BE2C (cell line): ENCODE data around the gene NPFF. TPM values are rescaled to one million over a fixed set of nuclear protein-coding genes. Genes with fewer than 3 reads are reported as not detected.
A peak's percentile ranks its signal among the peaks of the same experiment; 100 is the strongest.
"Not testable (repeated sequence)": the region's sequence is repeated elsewhere in the genome, so short reads cannot be mapped to it uniquely, and the experiment has no call there.

Source experiments
- DNase-seq: peaks from one replicate; pipeline ENCODE4 v3.0.0-alpha.2; 2020
- H3K27me3 ChIP-seq: fragments of 250-450 bp; sonication (Bioruptor Pico); 2 replicates; pipeline ENCODE4 v1.5.1; 2020; ENCODE audit warnings: mild to moderate bottlenecking
- H3K36me3 ChIP-seq: fragments of 250-450 bp; sonication (Bioruptor Pico); 2 replicates; pipeline ENCODE4 v1.5.1; 2020; ENCODE audit warnings: mild to moderate bottlenecking
- H3K4me1 ChIP-seq: fragments of 250-450 bp; sonication (Bioruptor Pico); 2 replicates; pipeline ENCODE4 v1.5.1; 2020
- H3K4me3 ChIP-seq: 2 replicates; pipeline ENCODE4 v1.5.1; 2011; ENCODE audit warnings: low read depth, low read length
- H3K9me3 ChIP-seq: fragments of 250-450 bp; sonication (Bioruptor Pico); 2 replicates; pipeline ENCODE4 v1.5.1; 2020
- CTCF ChIP-seq: IDR thresholded peaks from 2 replicates; pipeline ENCODE4 v1.5.1; 2012; ENCODE audit warnings: mild to moderate bottlenecking, low read depth, low read length
- polyA plus RNA-seq: library from polyadenylated mRNA; unstranded; fragments of >200 nt; gene quantifications from one replicate; pipeline ENCODE4 v1.2.1, GENCODE V29; 2012; ENCODE audit warnings: low read depth, missing spikeins; ENCODE audit not compliant: insufficient read length, insufficient read depth

Gene NPFF
- 4.2 TPM for polyA plus RNA-seq

- no peak for TF ChIP-seq CTCF
- Histone ChIP-seq H3K9me3 (no peaks in the 10 kb centered on the region), H3K36me3 (peaks cover 31% of the 10 kb centered on the region)
Observed at GRCh38 chr12:53506881-53507602, at the start of gene NPFF. Gene NPFF, minus strand, starts transcription at chr12:53507484. Its CDS starts 10 bp downstream, at chr12:53507474.

GRCh38 chr12:53552361-53553327 lies 45.4 kb upstream of the NPFF start:
- no peak for DNase-seq
- Histone ChIP-seq H3K36me3 (peaks cover 5% of the 10 kb centered on the region), H3K9me3 (no peaks in the 10 kb centered on the region), H3K4me3 (no peak overlapping the region), H3K4me1 (no peaks in the 10 kb centered on the region), H3K27me3 (no peaks in the 10 kb centered on the region)
- no peak for TF ChIP-seq CTCF

More at GRCh38 chr12:53506881-53507602, at the start of gene NPFF:
- Histone ChIP-seq H3K4me1 (peaks cover 6% of the 10 kb centered on the region), H3K27me3 (no peaks in the 10 kb centered on the region), H3K4me3 (no peak within 1 kb of the TSS)
- no peak for DNase-seq

- Histone ChIP-seq H3K4me3 (no peak overlapping the region), H3K36me3 (peaks cover 5% of the 10 kb centered on the region), H3K9me3 (no peaks in the 10 kb centered on the region), H3K4me1 (no peaks in the 10 kb centered on the region), H3K27me3 (no peaks in the 10 kb centered on the region)
- no peak for DNase-seq
- no peak for TF ChIP-seq CTCF
Observed at GRCh38 chr12:53551889-53552291, 44.6 kb upstream of the NPFF start.

GRCh38 chr12:53550595-53550994 lies 43.3 kb upstream of the NPFF start:
- no peak for DNase-seq
- H3K27me3 ChIP-seq = no peaks in the 10 kb centered on the region
- no peaks in the 10 kb centered on the region for H3K9me3 ChIP-seq
- H3K36me3 ChIP-seq = peaks cover 5% of the 10 kb centered on the region
- no peak overlapping the region for H3K4me3 ChIP-seq
- TF ChIP-seq CTCF = no peak
- no peaks in the 10 kb centered on the region for H3K4me1 ChIP-seq

- DNase-seq, H3K4me3 ChIP-seq, H3K9me3 ChIP-seq, H3K4me1 ChIP-seq, H3K36me3 ChIP-seq, H3K27me3 ChIP-seq: not testable (repeated sequence)
Observed at GRCh38 chr12:53550131-53550530, 42.8 kb upstream of the NPFF start.

GRCh38 chr12:53548354-53548753 lies 41.1 kb upstream of the NPFF start:
- not testable (repeated sequence) for H3K9me3 ChIP-seq, DNase-seq, H3K4me1 ChIP-seq, H3K27me3 ChIP-seq, H3K36me3 ChIP-seq, H3K4me3 ChIP-seq

GRCh38 chr12:53543539-53543938 lies 36.3 kb upstream of the NPFF start:
- no peak overlapping the region for H3K4me3 ChIP-seq
- H3K4me1 ChIP-seq = no peaks in the 10 kb centered on the region
- TF ChIP-seq CTCF = peak; percentile 96
- H3K9me3 ChIP-seq = no peaks in the 10 kb centered on the region
- DNase-seq = peak; percentile 66
- H3K36me3 ChIP-seq = peaks cover 9% of the 10 kb centered on the region
- no peaks in the 10 kb centered on the region for H3K27me3 ChIP-seq
